K562 (cell line): ENCODE measurements around the gene ATXN7L1. TPM values are rescaled to one million over a fixed set of nuclear protein-coding genes. Genes with fewer than 3 reads are reported as not detected.

ENCODE experiments used
- ATAC-seq: fragments of 200-7000 bp; cut with Tn5 transposase; 3 replicates; pipeline ENCODE4 v1.9.1; 2020; ENCODE audit warnings: moderate library complexity
- BruUV-seq: library from RNA; stranded (reverse); fragments of 400-500 nt; replicated peaks from 2 replicates; lab custom pipeline; 2021; lab: Mats Ljungman, UMichigan
- CTCF ChIA-PET: fragments of 300-600 bp; formaldehyde crosslinking; extraction: SDS; loops from one replicate; lab custom pipeline; 2021; ENCODE audit warnings: low intra/inter-chr PET ratio; lab: Yijun Ruan, JAX
- POLR2A ChIA-PET: fragments of 300-600, 350-650 bp; sonication (Branson Sonifier 250); formaldehyde crosslinking; extraction: SDS; loops from one replicate; lab custom pipeline; 2021; ENCODE audit warnings: antibody characterized with exemption, inconsistent platforms; lab: Yijun Ruan, JAX
- DNase-seq, 4 experiments: peaks; one replicate each; pipeline versions ENCODE4 v3.0.0 to v3.0.0-alpha.2; 2011 to 2018; ENCODE audit warnings: low spot score in 3 of 4, mixed read lengths in 3 of 4; ENCODE audit errors: extremely low read depth in 1 of 4
- FAIRE-seq: peaks from 2 replicates; lab custom pipeline; 2011; peaks lifted over from hg19 to GRCh38; lab: Jason Lieb, UNC
- H2AFZ ChIP-seq: 2 replicates; pipeline ENCODE4 v1.6.0; 2011; ENCODE audit warnings: low read depth, low read length, control low read depth, inconsistent platforms
- H3K27ac ChIP-seq: fragments of 200-600 bp; 3 replicates; pipeline ENCODE4 v1.8.0; 2011; ENCODE audit warnings: low read depth, mild to moderate bottlenecking, control low read depth, inconsistent platforms, low read length, moderate library complexity, mixed read lengths; ENCODE audit errors: extremely low read depth
- H3K27me3 ChIP-seq, 2 experiments: fragments of 300-600 bp in 1 of 2; 2 replicates in 1 of 2; 3 replicates in 1 of 2; pipeline versions ENCODE4 v1.6.0 to v1.8.0; 2011; ENCODE audit warnings: inconsistent platforms in 2 of 2, low read length in 2 of 2, mild to moderate bottlenecking in 1 of 2, mixed read lengths in 1 of 2, moderate library complexity in 1 of 2; ENCODE audit not compliant: control insufficient read depth in 2 of 2, insufficient read depth in 2 of 2
- H3K36me3 ChIP-seq: fragments of 300-600 bp; 3 replicates; pipeline ENCODE4 v1.8.0; 2011; ENCODE audit warnings: mild to moderate bottlenecking, low read length, inconsistent platforms; ENCODE audit not compliant: control insufficient read depth, insufficient read depth
- H3K4me1 ChIP-seq, 2 experiments: fragments of 200-600 bp in 1 of 2; replicated peaks in 1 of 2; 2 replicates in 1 of 2; 3 replicates in 1 of 2; pipeline versions ENCODE4 v1.5.1 to v1.8.0; 2011; ENCODE audit warnings: inconsistent platforms in 2 of 2, low read length in 2 of 2, mild to moderate bottlenecking in 1 of 2, mixed read lengths in 1 of 2, moderate library complexity in 1 of 2; ENCODE audit not compliant: control insufficient read depth in 2 of 2, insufficient read depth in 2 of 2
- H3K4me2 ChIP-seq: 2 replicates; pipeline ENCODE4 v1.6.1; 2011; ENCODE audit warnings: low read length, control low read depth, inconsistent platforms, mixed read lengths; ENCODE audit not compliant: insufficient read depth
- H3K4me3 ChIP-seq: fragments of 200-600 bp; sonication (generic), shearing (Covaris generic); 2 replicates; pipeline ENCODE4 v1.5.1; 2016; ENCODE audit warnings: control low read depth, inconsistent platforms
- H3K79me2 ChIP-seq: fragments of 200-600 bp; 3 replicates; pipeline ENCODE4 v1.8.0; 2011; ENCODE audit warnings: low read length, inconsistent platforms; ENCODE audit not compliant: control insufficient read depth, insufficient read depth
- H3K9ac ChIP-seq, 2 experiments: 2 replicates each; pipeline versions ENCODE4 v1.6.0 to v1.6.1; 2011; ENCODE audit warnings: low read depth in 2 of 2, low read length in 2 of 2, control low read depth in 1 of 2, inconsistent platforms in 1 of 2, mild to moderate bottlenecking in 1 of 2, mixed read lengths in 1 of 2; ENCODE audit not compliant: insufficient read depth in 1 of 2
- H3K9me1 ChIP-seq: one replicate; pipeline ENCODE4 v1.6.0; 2011; ENCODE audit warnings: inconsistent platforms, mild to moderate bottlenecking, low read length, moderate library complexity; ENCODE audit not compliant: control insufficient read depth, insufficient read depth
- H3K9me3 ChIP-seq: replicated peaks from 2 replicates; pipeline ENCODE4 v1.5.1; 2011; ENCODE audit warnings: low read depth, low read length, inconsistent platforms; ENCODE audit not compliant: control insufficient read depth, insufficient read depth
- H4K20me1 ChIP-seq: replicated peaks from 2 replicates; pipeline ENCODE4 v1.6.1; 2011; ENCODE audit warnings: low read length, inconsistent platforms, mixed read lengths; ENCODE audit not compliant: control insufficient read depth, insufficient read depth
- ARID1B ChIP-seq: fragments of 450-650 bp; IDR thresholded peaks from 2 replicates; pipeline ENCODE4 v1.6.1; 2016; ENCODE audit warnings: antibody characterized with exemption, mild to moderate bottlenecking, inconsistent platforms
- BCOR ChIP-seq: fragments of 450-650 bp; IDR thresholded peaks from 2 replicates; pipeline ENCODE4 v1.6.1; 2016
- BRF1 ChIP-seq: IDR thresholded peaks from 3 replicates; pipeline ENCODE4 v1.6.1; 2011; ENCODE audit warnings: borderline replicate concordance, mild to moderate bottlenecking; ENCODE audit not compliant: insufficient read length; ENCODE audit errors: extremely low read depth
- CREM ChIP-seq: IDR thresholded peaks from 2 replicates; pipeline ENCODE4 v1.6.1; 2014; ENCODE audit warnings: antibody characterized with exemption, low read depth
- EP400 ChIP-seq: fragments of 450-650 bp; IDR thresholded peaks from 2 replicates; pipeline ENCODE4 v1.6.1; 2017; ENCODE audit warnings: antibody characterized with exemption, mild to moderate bottlenecking, moderate library complexity
- JUND ChIP-seq, 2 experiments: IDR thresholded peaks; 2 replicates in 1 of 2; 3 replicates in 1 of 2; pipeline ENCODE4 v1.6.1; 2011; ENCODE audit warnings: borderline replicate concordance in 2 of 2, low read depth in 2 of 2, low read length in 2 of 2, improper control_type of control experiment in 1 of 2, missing biosample characterization in 1 of 2, missing genetic modification characterization in 1 of 2, missing genetic modification reagents in 1 of 2
- KDM1A ChIP-seq, 2 experiments: fragments of 450-650 bp; IDR thresholded peaks; 2 replicates each; pipeline ENCODE4 v1.6.1; 2016; ENCODE audit warnings: mild to moderate bottlenecking in 2 of 2
- MIER1 ChIP-seq: fragments of 450-650 bp; IDR thresholded peaks from 2 replicates; pipeline ENCODE4 v1.6.1; 2016; ENCODE audit warnings: antibody characterized with exemption, mild to moderate bottlenecking, low read depth
- NR2C1 ChIP-seq, 2 experiments: fragments of 450-650 bp; IDR thresholded peaks; 2 replicates each; pipeline ENCODE4 v1.6.1; 2017; ENCODE audit warnings: mild to moderate bottlenecking in 2 of 2, antibody characterized with exemption in 1 of 2, inconsistent platforms in 1 of 2, missing compliant biosample characterization in 1 of 2, missing genetic modification characterization in 1 of 2
- RCOR1 ChIP-seq, 2 experiments: IDR thresholded peaks; 2 replicates each; pipeline ENCODE4 v1.6.1; 2012; ENCODE audit warnings: low read depth in 2 of 2, low read length in 2 of 2, borderline replicate concordance in 1 of 2, improper control_type of control experiment in 1 of 2
- SETDB1 ChIP-seq: IDR thresholded peaks from one replicate; pipeline ENCODE4 v1.6.1; 2012; ENCODE audit warnings: low read length, control low read depth, inconsistent platforms
- TCF7 ChIP-seq: sonication (generic); IDR thresholded peaks from 2 replicates; pipeline ENCODE4 v1.6.1; 2016; ENCODE audit warnings: antibody characterized with exemption, borderline replicate concordance
- ZNF431 ChIP-seq: sonication (generic); formaldehyde crosslinking; IDR thresholded peaks from 2 replicates; pipeline ENCODE4 v1.8.0; 2022; ENCODE audit warnings: mild to moderate bottlenecking, missing genetic modification reagents
- WGBS: fragments of 100-300 bp; shearing (Covaris generic); methylation state at CpG from one replicate; pipeline ENCODE4 v1.1.6; 2016; ENCODE audit warnings: low coverage, mixed read lengths; ENCODE audit not compliant: insufficient coverage; ENCODE audit errors: missing lambda C conversion rate; 5-methylcytosine and 5-hydroxymethylcytosine counted together
- in situ Hi-C: fragments of 300-500 bp; cut with MboI; formaldehyde crosslinking; loops from 4 replicates; pipeline ENCODE4 v1.15.0; 2018; ENCODE audit warnings: inconsistent platforms, mixed read lengths
- intact Hi-C: fragments of 100-400 bp; cut with micrococcal nuclease; formaldehyde crosslinking; loops from 2 replicates; pipeline ENCODE4 v1.14.2; 2022
- polyA plus RNA-seq, 8 experiments: library from polyadenylated mRNA; depleted of rRNA in 4 of 8; stranded (reverse) in 5 of 8; unstranded in 3 of 8; fragments of >200 nt; fragmentation: Nextera tagmentation in 2 of 8; fragmentation: Illumina TruSeq in 1 of 8; extraction: Ambion mirVana in 2 of 8; extraction: Trizol in 1 of 8; gene quantifications; 2 replicates each; pipeline versions ENCODE4 v1.2.1 to v1.2.3, GENCODE V29; 2011 to 2014; ENCODE audit warnings: inconsistent platforms in 1 of 8, missing spikeins in 1 of 8
- total RNA-seq, 7 experiments: library from RNA; depleted of rRNA in 6 of 7; stranded (reverse); fragments of >200 nt in 6 of 7; fragmentation: Illumina TruSeq in 2 of 7; extraction: Trizol in 2 of 7; gene quantifications; 2 replicates each; pipeline versions ENCODE4 v1.2.1 to v1.2.3, GENCODE V29; 2011 to 2021; ENCODE audit warnings: low replicate concordance in 1 of 7
- TF ChIP-seq, protein P1 (sequence below): sonication (generic); formaldehyde crosslinking; IDR thresholded peaks from 2 replicates; pipeline ENCODE4 v1.8.0; 2022; ENCODE audit warnings: missing genetic modification reagents, mild to moderate bottlenecking, moderate library complexity, borderline replicate concordance
- TF ChIP-seq, protein P2 (sequence below): fragments of 250-450 bp; sonication (Bioruptor Pico); IDR thresholded peaks from 2 replicates; pipeline ENCODE4 v1.4.0; 2020
- TF ChIP-seq, protein P3 (sequence below): sonication (generic); formaldehyde crosslinking; IDR thresholded peaks from 2 replicates; pipeline ENCODE4 v1.8.0; 2023; ENCODE audit warnings: mild to moderate bottlenecking, missing genetic modification reagents
- TF ChIP-seq, protein P4 (sequence below): sonication (generic); formaldehyde crosslinking; IDR thresholded peaks from 2 replicates; pipeline ENCODE4 v1.8.0; 2022; ENCODE audit warnings: mild to moderate bottlenecking, missing genetic modification reagents

Gene ATXN7L1
- total and polyA plus RNA-seq, 9 of the 15 experiments (the other 6 are each of a cell fraction or from before 2014, with no cell fraction given) = 6.6 to 13.7 (median 10.7) TPM

DNA sequence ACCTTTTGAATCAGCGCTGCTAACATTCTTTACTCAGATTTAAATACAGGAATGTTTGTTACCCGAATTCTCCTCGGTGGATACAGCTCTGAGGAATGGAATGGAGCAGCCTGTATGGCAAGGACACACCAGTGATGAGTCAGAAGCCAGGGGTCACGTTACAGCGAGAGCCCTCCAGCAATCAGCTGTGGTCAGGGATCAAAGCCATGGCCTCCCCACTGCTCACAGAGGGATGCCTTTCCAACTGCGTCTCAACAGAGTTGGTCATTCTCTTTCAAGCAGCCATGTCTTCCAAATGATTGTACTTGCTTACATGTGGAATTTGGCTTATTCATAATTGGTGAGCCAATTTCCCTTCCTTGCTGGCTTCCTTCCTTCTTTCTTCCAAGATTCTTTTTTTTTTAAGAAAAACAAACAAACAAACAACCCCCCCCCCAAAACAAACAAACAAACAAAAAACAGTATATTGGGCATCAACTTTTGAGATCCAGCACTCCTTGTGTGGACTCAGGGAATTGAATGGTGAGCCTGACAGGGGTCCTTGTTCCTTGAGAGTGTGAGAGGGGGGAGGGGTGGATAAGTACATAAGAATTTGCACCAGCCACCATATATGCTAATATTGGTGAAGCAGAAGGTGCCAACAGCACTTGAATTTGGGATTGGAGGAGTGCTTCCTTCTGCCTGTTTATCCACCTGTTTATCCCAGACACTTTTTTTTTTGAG lies 100.2 kb downstream of the ATXN7L1 start:
- Histone ChIP-seq H3K27me3 (peaks cover 5 to 9% of the 10 kb centered on the region in 2 experiments; a peak in 3 of 5 replicates), H4K20me1 (peaks cover 21% of the 10 kb centered on the region), H2AFZ (no peak overlapping the region), H3K4me1 (no peaks in the 10 kb centered on the region), H3K27ac (no peak overlapping the region), H3K9me3 (no peaks in the 10 kb centered on the region), H3K4me2 (no peak overlapping the region), H3K36me3 (no peaks in the 10 kb centered on the region), H3K9me1 (no peaks in the 10 kb centered on the region), H3K79me2 (no peaks in the 10 kb centered on the region), H3K4me3 (no peak overlapping the region), H3K9ac (no peak overlapping the region)
- 6% methylated on average over 6 of the region's 6 CpGs for WGBS
- FAIRE-seq = peak; percentile 67
- intact Hi-C loops = no loop called here
- ATAC-seq = peak; percentile 76
- BruUV-seq = no TSS peak
- CTCF ChIA-PET = interaction anchor here (0.6 to 1.2 kb wide), 2 partner anchors 16 to 229 kb away, joined by 4 to 6 read pairs; no protein-coding TSS in a partner anchor
- POLR2A ChIA-PET = interaction anchor here (0.6 to 1.3 kb wide), 4 partner anchors 9 to 71 kb away, joined by 3 to 4 read pairs (median 3); no protein-coding TSS in a partner anchor
- peak; percentile 41 to 54 (median 44) for DNase-seq
- in situ Hi-C loops = no loop called here
- TF ChIP-seq, protein P1, sequence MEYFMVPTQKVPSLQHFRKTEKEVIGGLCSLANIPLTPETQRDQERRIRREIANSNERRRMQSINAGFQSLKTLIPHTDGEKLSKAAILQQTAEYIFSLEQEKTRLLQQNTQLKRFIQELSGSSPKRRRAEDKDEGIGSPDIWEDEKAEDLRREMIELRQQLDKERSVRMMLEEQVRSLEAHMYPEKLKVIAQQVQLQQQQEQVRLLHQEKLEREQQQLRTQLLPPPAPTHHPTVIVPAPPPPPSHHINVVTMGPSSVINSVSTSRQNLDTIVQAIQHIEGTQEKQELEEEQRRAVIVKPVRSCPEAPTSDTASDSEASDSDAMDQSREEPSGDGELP (CRISPR knock-in tag) = peak; percentile 95
- no peak for TF ChIP-seq SETDB1
- TF ChIP-seq ARID1B = peak; percentile 29; the same call in 1 of the 2 replicates
- no peak for TF ChIP-seq ZNF431 (CRISPR knock-in tag)
- peak; percentile 80; the same call in 1 of the 2 replicates for TF ChIP-seq TCF7
- TF ChIP-seq BCOR = no peak
- TF ChIP-seq, protein P2, sequence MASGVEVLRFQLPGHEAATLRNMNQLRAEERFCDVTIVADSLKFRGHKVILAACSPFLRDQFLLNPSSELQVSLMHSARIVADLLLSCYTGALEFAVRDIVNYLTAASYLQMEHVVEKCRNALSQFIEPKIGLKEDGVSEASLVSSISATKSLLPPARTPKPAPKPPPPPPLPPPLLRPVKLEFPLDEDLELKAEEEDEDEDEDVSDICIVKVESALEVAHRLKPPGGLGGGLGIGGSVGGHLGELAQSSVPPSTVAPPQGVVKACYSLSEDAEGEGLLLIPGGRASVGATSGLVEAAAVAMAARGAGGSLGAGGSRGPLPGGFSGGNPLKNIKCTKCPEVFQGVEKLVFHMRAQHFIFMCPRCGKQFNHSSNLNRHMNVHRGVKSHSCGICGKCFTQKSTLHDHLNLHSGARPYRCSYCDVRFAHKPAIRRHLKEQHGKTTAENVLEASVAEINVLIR (CRISPR knock-in tag) = no peak
- 0 out of 4 replicates have a peak, but pooled peaks of 1 of the 2 experiments have one; percentile 22 for TF ChIP-seq RCOR1 (IDR thresholded peaks at IDR 0.05; ENCODE audit: borderline replicate concordance in 1 of 2, low read depth in 2 of 2, low read length in 2 of 2)
- peak; percentile 81 for TF ChIP-seq JUND (IDR thresholded peaks at IDR 0.05; ENCODE audit: borderline replicate concordance, low read depth, low read length)
- TF ChIP-seq JUND (tag; IDR thresholded peaks at IDR 0.05; ENCODE audit: borderline replicate concordance, low read depth, low read length) = peak; percentile 53; the same call in 2 of the 3 replicates
- TF ChIP-seq NR2C1 (IDR thresholded peaks at IDR 0.05) = no peak
- TF ChIP-seq NR2C1 (tag; IDR thresholded peaks at IDR 0.05) = peak; percentile 57
- TF ChIP-seq CREM = peak; percentile 27; the same call in 1 of the 2 replicates
- no peak for TF ChIP-seq BRF1
- TF ChIP-seq, protein P3, sequence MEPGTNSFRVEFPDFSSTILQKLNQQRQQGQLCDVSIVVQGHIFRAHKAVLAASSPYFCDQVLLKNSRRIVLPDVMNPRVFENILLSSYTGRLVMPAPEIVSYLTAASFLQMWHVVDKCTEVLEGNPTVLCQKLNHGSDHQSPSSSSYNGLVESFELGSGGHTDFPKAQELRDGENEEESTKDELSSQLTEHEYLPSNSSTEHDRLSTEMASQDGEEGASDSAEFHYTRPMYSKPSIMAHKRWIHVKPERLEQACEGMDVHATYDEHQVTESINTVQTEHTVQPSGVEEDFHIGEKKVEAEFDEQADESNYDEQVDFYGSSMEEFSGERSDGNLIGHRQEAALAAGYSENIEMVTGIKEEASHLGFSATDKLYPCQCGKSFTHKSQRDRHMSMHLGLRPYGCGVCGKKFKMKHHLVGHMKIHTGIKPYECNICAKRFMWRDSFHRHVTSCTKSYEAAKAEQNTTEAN (CRISPR knock-in tag) = no peak
- TF ChIP-seq, protein P4, sequence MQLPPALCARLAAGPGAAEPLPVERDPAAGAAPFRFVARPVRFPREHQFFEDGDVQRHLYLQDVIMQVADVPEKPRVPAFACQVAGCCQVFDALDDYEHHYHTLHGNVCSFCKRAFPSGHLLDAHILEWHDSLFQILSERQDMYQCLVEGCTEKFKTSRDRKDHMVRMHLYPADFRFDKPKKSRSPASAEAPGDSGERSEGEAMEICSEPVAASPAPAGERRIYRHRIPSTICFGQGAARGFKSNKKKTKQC (CRISPR knock-in tag) = no peak
- TF ChIP-seq EP400 = no peak
- no peak for TF ChIP-seq MIER1
- TF ChIP-seq KDM1A (IDR thresholded peaks at IDR 0.05) = 0 out of 4 replicates have a peak, but pooled peaks of 1 of the 2 experiments have one; percentile 22
